Endothelial cell of umbilical vein (primary cell): ENCODE measurements around the gene CD226. TPM values are rescaled to one million over a fixed set of nuclear protein-coding genes. Genes with fewer than 3 reads are reported as not detected.

Source experiments
- BruUV-seq: library from RNA; stranded (reverse); fragments of 400-500 nt; replicated peaks from 2 replicates; lab custom pipeline; 2021; lab: Mats Ljungman, UMichigan
- CTCF ChIA-PET: fragments of 300-600, 350-600 bp; sonication (Branson Sonifier 250); formaldehyde crosslinking; loops from one replicate; lab custom pipeline; 2021; ENCODE audit warnings: antibody characterized with exemption, inconsistent platforms; lab: Charles Lee
- POLR2A ChIA-PET: fragments of 300-600, 350-600 bp; sonication (Branson Sonifier 250); formaldehyde crosslinking; loops from one replicate; lab custom pipeline; 2021; ENCODE audit warnings: antibody characterized with exemption, inconsistent platforms; lab: Charles Lee
- DNase-seq: peaks from one replicate; pipeline ENCODE4 v3.0.0-alpha.2; 2011; ENCODE audit warnings: low read depth, low spot score
- FAIRE-seq: peaks from 2 replicates; lab custom pipeline; 2011; peaks lifted over from hg19 to GRCh38; lab: Jason Lieb, UNC
- H2AFZ ChIP-seq: 2 replicates; pipeline ENCODE4 v1.6.0; 2012; ENCODE audit warnings: low read depth, low read length, control low read depth, inconsistent platforms
- H3K27ac ChIP-seq: 2 replicates; pipeline ENCODE4 v1.5.1; 2011; ENCODE audit warnings: low read depth, mild to moderate bottlenecking, control low read depth, low read length, moderate library complexity; ENCODE audit not compliant: insufficient read depth
- H3K27me3 ChIP-seq, 2 experiments: 2 replicates each; pipeline versions ENCODE4 v1.6.0 to v1.6.1; 2011; ENCODE audit warnings: low read length in 2 of 2, mixed read lengths in 1 of 2; ENCODE audit not compliant: control insufficient read depth in 2 of 2, insufficient read depth in 2 of 2
- H3K36me3 ChIP-seq, 2 experiments: 2 replicates in 1 of 2; 3 replicates in 1 of 2; pipeline ENCODE4 v1.5.1; 2011; ENCODE audit warnings: low read length in 2 of 2, mild to moderate bottlenecking in 1 of 2, moderate library complexity in 1 of 2; ENCODE audit not compliant: control insufficient read depth in 2 of 2, insufficient read depth in 2 of 2; ENCODE audit errors: extremely low read depth in 1 of 2
- H3K4me1 ChIP-seq: 3 replicates; pipeline ENCODE4 v1.5.1; 2011; ENCODE audit warnings: mild to moderate bottlenecking, low read length; ENCODE audit not compliant: control insufficient read depth, insufficient read depth; ENCODE audit errors: extremely low read depth
- H3K4me2 ChIP-seq: 2 replicates; pipeline ENCODE4 v1.6.1; 2011; ENCODE audit warnings: low read length, control low read depth, mixed read lengths; ENCODE audit not compliant: insufficient read depth
- H3K4me3 ChIP-seq, 3 experiments: fragments of 200-600 bp in 1 of 3; sonication (generic), shearing (Covaris generic) in 1 of 3; replicated peaks in 1 of 3; 2 replicates each; pipeline ENCODE4 v1.5.1; 2011 to 2016; ENCODE audit warnings: control low read depth in 3 of 3, low read length in 3 of 3, mild to moderate bottlenecking in 2 of 3, inconsistent platforms in 1 of 3, low read depth in 1 of 3, moderate library complexity in 1 of 3; ENCODE audit not compliant: insufficient read depth in 1 of 3
- H3K79me2 ChIP-seq: 2 replicates; pipeline ENCODE4 v1.6.0; 2012; ENCODE audit warnings: low read length, inconsistent platforms; ENCODE audit not compliant: control insufficient read depth, insufficient read depth
- H3K9ac ChIP-seq: replicated peaks from 2 replicates; pipeline ENCODE3; 2011; ENCODE audit warnings: low read length, control low read depth; ENCODE audit not compliant: insufficient read depth; ENCODE audit errors: extremely low read depth
- H3K9me1 ChIP-seq: replicated peaks from 3 replicates; pipeline ENCODE4 v1.6.0; 2011; ENCODE audit warnings: mild to moderate bottlenecking, low read length; ENCODE audit not compliant: control insufficient read depth, insufficient read depth; ENCODE audit errors: extremely low read depth
- H3K9me3 ChIP-seq: replicated peaks from 2 replicates; pipeline ENCODE4 v1.5.1; 2012; ENCODE audit warnings: low read length, inconsistent platforms; ENCODE audit not compliant: control insufficient read depth, insufficient read depth
- H4K20me1 ChIP-seq: replicated peaks from 2 replicates; pipeline ENCODE3; 2011; ENCODE audit warnings: mild to moderate bottlenecking, low read length; ENCODE audit not compliant: control insufficient read depth, insufficient read depth; ENCODE audit errors: extremely low read depth
- EZH2 ChIP-seq: IDR thresholded peaks from 2 replicates; pipeline ENCODE4 v1.6.1; 2012; ENCODE audit warnings: borderline replicate concordance, low read depth, mild to moderate bottlenecking, moderate library complexity, low read length, inconsistent platforms; ENCODE audit not compliant: severe bottlenecking
- FOS ChIP-seq: IDR thresholded peaks from 2 replicates; pipeline ENCODE4 v1.6.1; 2011; ENCODE audit warnings: mild to moderate bottlenecking, low read length, moderate library complexity, borderline replicate concordance; ENCODE audit not compliant: insufficient read depth
- GATA2 ChIP-seq: IDR thresholded peaks from 2 replicates; pipeline ENCODE4 v1.7.0; 2011; ENCODE audit warnings: low read depth, mild to moderate bottlenecking, moderate library complexity, mixed read lengths, low read length; ENCODE audit not compliant: insufficient read length, insufficient read depth
- JUN ChIP-seq: IDR thresholded peaks from 2 replicates; pipeline ENCODE4 v1.6.1; 2011; ENCODE audit warnings: borderline replicate concordance, low read depth; ENCODE audit not compliant: insufficient read length, insufficient read depth
- MAX ChIP-seq: IDR thresholded peaks from 2 replicates; pipeline ENCODE4 v1.6.1; 2011; ENCODE audit not compliant: insufficient read depth, insufficient read length
- MYC ChIP-seq: IDR thresholded peaks from one replicate; pipeline ENCODE4 v1.6.1; 2011; ENCODE audit warnings: mild to moderate bottlenecking, low read depth, low read length
- POLR2A ChIP-seq: IDR thresholded peaks from 2 replicates; pipeline ENCODE4 v1.6.1; 2012; ENCODE audit warnings: low read depth, mild to moderate bottlenecking, control low read depth, low read length
- POLR2AphosphoS5 ChIP-seq: IDR thresholded peaks from 2 replicates; pipeline ENCODE4 v1.6.1; 2012; ENCODE audit warnings: low read depth, mild to moderate bottlenecking, control low read depth, low read length, moderate library complexity; ENCODE audit not compliant: insufficient read depth
- dilution Hi-C: fragments of 300-500 bp; cut with MboI; formaldehyde crosslinking; loops from one replicate; pipeline ENCODE4 v1.15.0; 2019; ENCODE audit warnings: low sequenced_read_pairs; ENCODE audit not compliant: extremely low pct_ligation_motif_present
- intact Hi-C: fragments of 100-400 bp; cut with micrococcal nuclease; formaldehyde crosslinking; loops from one replicate; pipeline ENCODE4 v1.10.0; 2022
- polyA plus RNA-seq, 4 experiments: library from polyadenylated mRNA; depleted of rRNA in 3 of 4; stranded (reverse) in 3 of 4; unstranded in 1 of 4; fragments of >200 nt; gene quantifications; 2 replicates each; pipeline versions ENCODE4 v1.2.1 to v1.2.3, GENCODE V29; 2011 to 2012; ENCODE audit warnings: missing spikeins in 1 of 4
- total RNA-seq: library from RNA; stranded (reverse); gene quantifications from 2 replicates; pipeline ENCODE4 v1.2.3, GENCODE V29; 2021
- TF ChIP-seq, protein P1 (sequence below), 2 donors: IDR thresholded peaks; 1 replicate in 1 of 2; 2 replicates in 1 of 2; pipeline ENCODE4 v1.5.1; 2011; ENCODE audit warnings: low read length in 2 of 2, mild to moderate bottlenecking in 2 of 2, moderate library complexity in 2 of 2, control low read depth in 1 of 2, inconsistent platforms in 1 of 2, low read depth in 1 of 2; ENCODE audit not compliant: insufficient read depth in 1 of 2; ENCODE audit errors: extremely low read depth in 1 of 2

Gene CD226
- total and polyA plus RNA-seq, 2 donors (not counting 3 experiments of a cell fraction or from before 2014, with no cell fraction given) = 0.20 TPM; not detected in 1

DNA sequence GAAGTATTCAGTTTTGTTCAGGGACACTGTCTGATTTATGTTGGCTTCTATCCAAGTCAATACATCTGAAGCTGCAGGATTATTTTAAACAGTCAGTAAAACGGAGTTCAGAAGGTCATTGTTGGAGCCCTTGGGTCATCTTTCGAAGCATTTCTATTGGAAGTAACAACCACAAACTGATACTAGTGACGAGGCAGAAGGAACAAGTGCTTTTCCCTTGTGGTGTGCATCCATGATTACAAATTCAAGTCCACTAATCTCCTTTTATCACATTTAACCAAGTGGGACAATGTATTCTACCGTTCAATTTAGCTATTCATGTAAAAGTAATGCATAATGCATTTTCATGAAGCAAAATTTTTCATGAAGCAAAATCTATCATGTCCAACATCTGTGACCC is 76.9 kb downstream of the CD226 start:
- intact Hi-C loops = no loop called here
- H3K9me1 ChIP-seq = no peaks in the 10 kb centered on the region
- H3K79me2 ChIP-seq = no peaks in the 10 kb centered on the region
- no peaks in the 10 kb centered on the region for H3K36me3 ChIP-seq
- no peak for DNase-seq
- dilution Hi-C loops = no loop called here
- TF ChIP-seq, protein P1, sequence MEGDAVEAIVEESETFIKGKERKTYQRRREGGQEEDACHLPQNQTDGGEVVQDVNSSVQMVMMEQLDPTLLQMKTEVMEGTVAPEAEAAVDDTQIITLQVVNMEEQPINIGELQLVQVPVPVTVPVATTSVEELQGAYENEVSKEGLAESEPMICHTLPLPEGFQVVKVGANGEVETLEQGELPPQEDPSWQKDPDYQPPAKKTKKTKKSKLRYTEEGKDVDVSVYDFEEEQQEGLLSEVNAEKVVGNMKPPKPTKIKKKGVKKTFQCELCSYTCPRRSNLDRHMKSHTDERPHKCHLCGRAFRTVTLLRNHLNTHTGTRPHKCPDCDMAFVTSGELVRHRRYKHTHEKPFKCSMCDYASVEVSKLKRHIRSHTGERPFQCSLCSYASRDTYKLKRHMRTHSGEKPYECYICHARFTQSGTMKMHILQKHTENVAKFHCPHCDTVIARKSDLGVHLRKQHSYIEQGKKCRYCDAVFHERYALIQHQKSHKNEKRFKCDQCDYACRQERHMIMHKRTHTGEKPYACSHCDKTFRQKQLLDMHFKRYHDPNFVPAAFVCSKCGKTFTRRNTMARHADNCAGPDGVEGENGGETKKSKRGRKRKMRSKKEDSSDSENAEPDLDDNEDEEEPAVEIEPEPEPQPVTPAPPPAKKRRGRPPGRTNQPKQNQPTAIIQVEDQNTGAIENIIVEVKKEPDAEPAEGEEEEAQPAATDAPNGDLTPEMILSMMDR (IDR thresholded peaks at IDR 0.05; ENCODE audit: extremely low read depth in 1 of 2, insufficient read depth in 1 of 2, low read depth in 1 of 2, low read length in 2 of 2) = no peak
- TF ChIP-seq FOS (no peak), POLR2A (no peak), MYC (no peak)
- no peaks in the 10 kb centered on the region for H3K9me3 ChIP-seq
- POLR2A ChIA-PET = no interaction called here
- no peaks in the 10 kb centered on the region for H3K4me1 ChIP-seq
- CTCF ChIA-PET = no interaction called here
- no peak overlapping the region for H3K4me2 ChIP-seq
- no peak overlapping the region for H3K9ac ChIP-seq
- H4K20me1 ChIP-seq = no peaks in the 10 kb centered on the region
- no peaks in the 10 kb centered on the region for H3K27me3 ChIP-seq
- no peak for FAIRE-seq
- no peak overlapping the region for H2AFZ ChIP-seq
- H3K4me3 ChIP-seq = no peak overlapping the region
- no peak overlapping the region for H3K27ac ChIP-seq
- BruUV-seq = no TSS peak

DNA sequence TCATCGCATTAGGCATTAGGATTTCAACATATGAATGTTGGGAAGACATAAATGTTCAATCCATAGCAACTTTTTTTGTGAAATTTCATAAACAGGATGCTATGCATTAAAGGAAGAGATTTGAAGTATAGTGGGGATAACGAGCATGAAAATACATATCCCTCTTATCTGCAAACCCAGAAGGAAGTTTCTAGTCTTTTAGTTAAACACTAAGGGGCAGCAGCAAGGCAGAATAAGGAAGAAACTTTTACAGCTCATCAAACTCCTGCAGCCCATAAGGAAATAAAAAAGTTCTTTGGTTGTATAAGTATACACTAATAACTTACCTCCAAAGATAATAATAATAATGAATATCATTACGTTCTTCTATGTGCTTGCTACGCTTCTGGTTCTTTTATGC is 81.5 kb downstream of the CD226 start:
- Histone ChIP-seq H3K4me1 (no peaks in the 10 kb centered on the region), H3K9me1 (no peaks in the 10 kb centered on the region), H3K9me3 (no peaks in the 10 kb centered on the region), H3K79me2 (no peaks in the 10 kb centered on the region), H2AFZ (no peak overlapping the region), H3K27ac (no peak overlapping the region), H4K20me1 (no peaks in the 10 kb centered on the region), H3K4me2 (no peak overlapping the region), H3K4me3 (no peak overlapping the region), H3K36me3 (no peaks in the 10 kb centered on the region), H3K9ac (no peak overlapping the region), H3K27me3 (no peaks in the 10 kb centered on the region)
- intact Hi-C loops = no loop called here
- dilution Hi-C loops = no loop called here
- CTCF ChIA-PET = interaction anchor here (0.7 kb wide), 1 partner anchor 17 kb away, joined by 3 read pairs; no protein-coding TSS in a partner anchor
- TF ChIP-seq GATA2 (no peak), POLR2AphosphoS5 (no peak), EZH2 (no peak), MYC (no peak), FOS (no peak), POLR2A (no peak), MAX (no peak), JUN (no peak)
- TF ChIP-seq, protein P1 (IDR thresholded peaks at IDR 0.05; ENCODE audit: extremely low read depth in 1 of 2, insufficient read depth in 1 of 2, low read depth in 1 of 2, low read length in 2 of 2) = no peak
- no peak for FAIRE-seq
- no TSS peak for BruUV-seq
- no peak for DNase-seq
- POLR2A ChIA-PET = no interaction called here
